ENCODE data around the gene PIGC. TPM values are rescaled to one million over a fixed set of nuclear protein-coding genes. Genes with fewer than 3 reads are reported as not detected.

The PIGC gene
- total RNA-seq, 1 experiment from 2014 or later, result 26.1 TPM

- H3K9me3 Mint-ChIP-seq (ENCODE audit: unreplicated experiment), result no peaks in the 10 kb centered on the region
- H3K4me3 Mint-ChIP-seq (ENCODE audit: unreplicated experiment), result no peak overlapping the region
Observed at GRCh38 chr1:172473842-172474241, 30.0 kb upstream of the PIGC start.

GRCh38 chr1:172473302-172473701 is 29.4 kb upstream of the PIGC start:
- ChIA-PET POLR2A (no interaction called here), CTCF (no interaction called here)
- H3K27ac Mint-ChIP-seq (ENCODE audit: unreplicated experiment), result peak overlapping the region; percentile 44
- Histone ChIP-seq H3K36me3 (ENCODE audit: control insufficient read depth, insufficient read depth, low read length) (no peaks in the 10 kb centered on the region), H3K27me3 (replicated peaks; ENCODE audit: control insufficient read depth, insufficient read depth, low read length) (no peaks in the 10 kb centered on the region), H3K9me3 (no peaks in the 10 kb centered on the region), H3K4me1 (peaks cover 82% of the 10 kb centered on the region), H3K4me3 (ENCODE audit: low read depth, low read length) (no peak overlapping the region)
- no peak overlapping the region for H3K4me3 Mint-ChIP-seq (ENCODE audit: unreplicated experiment)
- H3K9me3 Mint-ChIP-seq (ENCODE audit: unreplicated experiment), result no peaks in the 10 kb centered on the region
- H3K4me1 Mint-ChIP-seq (ENCODE audit: low read depth, unreplicated experiment), result peaks cover 61% of the 10 kb centered on the region
- BruUV-seq (replicated peaks), result no TSS peak
- no peaks in the 10 kb centered on the region for H3K27me3 Mint-ChIP-seq (ENCODE audit: insufficient read depth, unreplicated experiment)
- H3K36me3 Mint-ChIP-seq (ENCODE audit: insufficient read depth, unreplicated experiment), result peaks cover 13% of the 10 kb centered on the region
- DNase-seq, result no peak
- intact Hi-C loops (cut with micrococcal nuclease; ENCODE audit: unreplicated experiment), result no loop called here
- TF ChIP-seq CTCF (IDR thresholded peaks at IDR 0.05; ENCODE audit: insufficient read depth in 1 of 2, low read depth in 1 of 2, low read length in 1 of 2, severe bottlenecking in 1 of 2, unreplicated experiment in 1 of 2), result no peak

More at GRCh38 chr1:172473842-172474241, 30.0 kb upstream of the PIGC start:
- no peak for DNase-seq
- Mint-ChIP-seq H3K27me3 (ENCODE audit: insufficient read depth, unreplicated experiment) (no peaks in the 10 kb centered on the region), H3K36me3 (ENCODE audit: insufficient read depth, unreplicated experiment) (peaks cover 9% of the 10 kb centered on the region), H3K27ac (ENCODE audit: unreplicated experiment) (peak overlapping the region; percentile 44), H3K4me1 (ENCODE audit: low read depth, unreplicated experiment) (peaks cover 61% of the 10 kb centered on the region)
- Histone ChIP-seq H3K4me1 (peaks cover 82% of the 10 kb centered on the region), H3K36me3 (ENCODE audit: control insufficient read depth, insufficient read depth, low read length) (no peaks in the 10 kb centered on the region), H3K27me3 (replicated peaks; ENCODE audit: control insufficient read depth, insufficient read depth, low read length) (no peaks in the 10 kb centered on the region), H3K9me3 (no peaks in the 10 kb centered on the region), H3K4me3 (ENCODE audit: low read depth, low read length) (no peak overlapping the region)
- TF ChIP-seq CTCF (IDR thresholded peaks at IDR 0.05; ENCODE audit: insufficient read depth in 1 of 2, low read depth in 1 of 2, low read length in 1 of 2, severe bottlenecking in 1 of 2, unreplicated experiment in 1 of 2), result no peak
- CTCF ChIA-PET, result no interaction called here
- POLR2A ChIA-PET, result no interaction called here
- BruUV-seq (replicated peaks), result no TSS peak
- intact Hi-C loops (cut with micrococcal nuclease; ENCODE audit: unreplicated experiment), result no loop called here

GRCh38 chr1:172472495-172472894 is 28.6 kb upstream of the PIGC start:
- H3K27me3 Mint-ChIP-seq (ENCODE audit: insufficient read depth, unreplicated experiment), result no peaks in the 10 kb centered on the region
- H3K27ac Mint-ChIP-seq (ENCODE audit: unreplicated experiment), result no peak overlapping the region
- H3K36me3 Mint-ChIP-seq (ENCODE audit: insufficient read depth, unreplicated experiment), result peaks cover 15% of the 10 kb centered on the region
- H3K36me3 ChIP-seq (ENCODE audit: control insufficient read depth, insufficient read depth, low read length), result no peaks in the 10 kb centered on the region
- ChIA-PET CTCF (no interaction called here), POLR2A (no interaction called here)
- intact Hi-C loops (cut with micrococcal nuclease; ENCODE audit: unreplicated experiment), result no loop called here
- no peak overlapping the region for H3K4me3 Mint-ChIP-seq (ENCODE audit: unreplicated experiment)
- no peaks in the 10 kb centered on the region for H3K27me3 ChIP-seq (replicated peaks; ENCODE audit: control insufficient read depth, insufficient read depth, low read length)
- H3K4me1 Mint-ChIP-seq (ENCODE audit: low read depth, unreplicated experiment), result peaks cover 56% of the 10 kb centered on the region
- no peaks in the 10 kb centered on the region for H3K9me3 Mint-ChIP-seq (ENCODE audit: unreplicated experiment)
- no peak for DNase-seq
- H3K9me3 ChIP-seq, result no peaks in the 10 kb centered on the region
- H3K4me3 ChIP-seq (ENCODE audit: low read depth, low read length), result no peak overlapping the region
- TF ChIP-seq CTCF (IDR thresholded peaks at IDR 0.05; ENCODE audit: insufficient read depth in 1 of 2, low read depth in 1 of 2, low read length in 1 of 2, severe bottlenecking in 1 of 2, unreplicated experiment in 1 of 2), result no peak
- no TSS peak for BruUV-seq (replicated peaks)
- peaks cover 82% of the 10 kb centered on the region for H3K4me1 ChIP-seq
